Urothelium cell line (cell line): ENCODE results near the gene RAB44.
"Not testable (repeated sequence)": the region's sequence is repeated elsewhere in the genome, so short reads cannot be mapped to it uniquely, and the experiment has no call there.

Source experiments
- DNase-seq: peaks from one replicate; pipeline ENCODE4 v3.0.0; 2011; ENCODE audit warnings: low spot score, mixed read lengths
- FAIRE-seq: peaks from 2 replicates; lab custom pipeline; 2011; peaks lifted over from hg19 to GRCh38; lab: Jason Lieb, UNC

RAB44 gene

DNA sequence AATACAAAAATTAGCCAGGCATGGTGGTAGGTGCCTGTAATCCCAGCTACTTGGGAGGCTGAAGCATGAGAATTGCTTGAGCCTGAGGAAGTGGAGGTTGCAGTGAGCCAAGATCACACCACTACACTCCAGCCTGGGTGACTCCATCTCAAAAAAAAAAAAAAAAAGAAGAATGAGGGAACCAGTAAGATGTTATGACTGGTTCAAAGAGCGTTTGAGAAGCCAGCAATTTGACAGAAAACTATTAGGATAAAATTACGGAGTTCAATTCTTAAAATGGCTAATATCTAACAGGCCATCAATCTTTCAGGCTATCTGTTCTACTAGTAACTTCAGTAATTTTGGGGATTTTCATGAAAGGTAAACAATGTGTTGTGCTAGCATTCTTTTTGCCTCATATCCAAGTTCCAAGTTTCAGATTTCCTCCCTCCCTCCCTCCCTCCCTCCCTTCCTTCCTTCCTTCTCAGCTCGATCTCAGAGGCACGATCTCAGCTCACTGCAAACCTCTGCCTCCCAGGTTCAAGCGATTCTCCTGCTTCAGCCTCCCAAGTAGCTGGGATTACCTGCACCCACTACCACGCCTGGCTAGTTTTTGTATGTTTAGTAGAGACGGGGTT is 7.4 kb downstream of the RAB44 start:
- FAIRE-seq, DNase-seq: not testable (repeated sequence)

DNA sequence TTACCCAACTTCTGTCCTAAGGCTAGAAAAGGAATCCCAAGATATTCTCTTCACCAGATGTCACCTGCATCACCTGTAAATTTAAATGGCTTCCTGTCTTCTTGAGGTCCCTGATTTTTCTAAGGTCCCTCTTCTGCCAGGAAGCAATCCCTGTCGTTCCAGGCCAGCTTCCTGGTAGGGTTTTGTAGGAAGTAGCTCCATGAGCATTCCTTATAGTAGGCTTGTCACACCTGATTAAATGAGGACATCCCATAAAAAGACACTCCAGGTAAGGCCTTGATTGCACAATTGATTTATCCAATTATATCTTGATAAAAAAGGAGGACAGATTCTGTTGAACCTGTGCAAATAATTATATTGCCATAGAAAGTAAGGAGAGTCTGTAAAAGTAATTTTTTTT is 8.7 kb downstream of the RAB44 start:
- FAIRE-seq, result no peak
- no peak for DNase-seq

DNA sequence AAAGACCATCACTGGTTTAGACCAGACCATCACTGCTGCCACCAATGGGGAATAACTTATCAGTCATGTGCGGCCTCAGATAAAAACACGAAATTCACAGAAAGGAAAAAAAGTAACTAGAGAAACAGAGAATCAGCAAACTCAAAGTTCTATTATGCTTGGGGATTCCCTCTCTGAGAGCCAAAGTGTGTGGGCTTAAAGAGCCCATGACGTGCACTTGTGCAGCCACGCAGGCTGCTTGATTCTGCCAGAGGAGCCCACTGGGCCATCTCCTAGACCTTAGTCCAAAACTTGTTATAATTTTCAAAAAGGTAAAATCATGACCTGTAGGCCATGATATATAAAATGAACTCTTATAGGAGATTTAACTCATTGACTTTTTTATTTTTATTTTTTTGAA is 15.2 kb downstream of the RAB44 start:
- no peak for FAIRE-seq

DNA sequence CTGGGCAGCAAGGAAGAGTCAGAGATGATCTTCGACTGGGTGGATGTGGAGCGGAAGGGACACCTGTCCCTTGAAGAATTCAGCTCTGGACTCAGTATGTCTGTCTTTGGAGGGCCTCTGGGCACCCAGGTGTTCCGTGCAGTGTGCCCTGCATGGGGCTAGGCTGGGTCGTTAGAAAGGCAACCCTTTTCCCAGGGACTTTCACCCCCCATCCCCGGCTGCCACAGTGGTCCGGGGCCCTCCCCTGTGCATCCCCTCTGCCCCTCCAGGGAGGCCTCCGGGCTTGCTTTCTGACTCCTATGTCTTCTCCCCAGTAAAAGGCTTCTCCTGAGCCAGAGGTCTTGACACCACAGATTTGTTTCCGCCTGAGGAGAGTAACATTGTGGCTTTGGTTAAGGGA is 16.2 kb downstream of the RAB44 start:
- no peak for FAIRE-seq
- no peak for DNase-seq

More for the DNA sequence above, 15.2 kb downstream of the RAB44 start:
- no peak for DNase-seq

DNA sequence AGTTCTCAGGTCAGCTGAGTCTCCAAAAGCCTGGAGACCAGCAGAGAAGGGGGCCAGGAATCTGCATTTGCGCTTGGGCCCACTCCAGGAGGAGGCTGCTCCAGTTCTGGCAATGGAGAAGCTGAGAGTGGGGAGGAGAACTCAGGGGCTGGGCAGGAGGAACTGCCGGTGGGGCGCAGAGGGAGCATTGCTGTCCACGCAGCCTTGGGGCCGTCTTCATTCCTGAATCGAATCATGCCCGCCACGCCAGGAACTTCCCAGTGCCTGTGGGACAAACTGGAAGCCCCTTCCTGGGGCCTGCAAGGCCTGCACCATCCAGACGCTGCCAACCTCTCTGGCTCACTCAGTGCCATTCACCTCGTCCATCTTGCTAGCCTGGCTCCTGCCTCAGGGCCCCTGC is 16.9 kb downstream of the RAB44 start:
- FAIRE-seq (no peak), DNase-seq (no peak)

DNA sequence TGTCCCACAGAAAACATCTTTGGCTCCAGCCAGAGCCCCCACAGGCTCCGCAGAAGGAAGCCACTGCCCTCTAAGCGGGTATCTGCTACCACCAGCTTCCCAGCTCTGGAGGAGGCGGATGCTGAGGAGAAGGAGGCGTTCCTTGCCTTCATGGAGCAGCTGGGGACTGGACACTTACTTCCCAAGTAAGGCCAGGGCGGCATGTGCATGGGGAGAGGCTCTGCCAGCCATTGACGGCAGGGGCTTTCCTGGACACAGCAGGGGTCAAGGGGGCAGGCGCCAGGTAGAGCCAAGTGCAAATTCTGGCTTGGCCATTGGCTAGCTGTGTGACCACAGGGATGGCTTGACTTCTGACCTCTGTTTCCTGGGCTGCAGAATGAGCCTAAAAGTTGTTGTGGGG is 17.8 kb downstream of the RAB44 start:
- no peak for DNase-seq
- FAIRE-seq, result no peak

DNA sequence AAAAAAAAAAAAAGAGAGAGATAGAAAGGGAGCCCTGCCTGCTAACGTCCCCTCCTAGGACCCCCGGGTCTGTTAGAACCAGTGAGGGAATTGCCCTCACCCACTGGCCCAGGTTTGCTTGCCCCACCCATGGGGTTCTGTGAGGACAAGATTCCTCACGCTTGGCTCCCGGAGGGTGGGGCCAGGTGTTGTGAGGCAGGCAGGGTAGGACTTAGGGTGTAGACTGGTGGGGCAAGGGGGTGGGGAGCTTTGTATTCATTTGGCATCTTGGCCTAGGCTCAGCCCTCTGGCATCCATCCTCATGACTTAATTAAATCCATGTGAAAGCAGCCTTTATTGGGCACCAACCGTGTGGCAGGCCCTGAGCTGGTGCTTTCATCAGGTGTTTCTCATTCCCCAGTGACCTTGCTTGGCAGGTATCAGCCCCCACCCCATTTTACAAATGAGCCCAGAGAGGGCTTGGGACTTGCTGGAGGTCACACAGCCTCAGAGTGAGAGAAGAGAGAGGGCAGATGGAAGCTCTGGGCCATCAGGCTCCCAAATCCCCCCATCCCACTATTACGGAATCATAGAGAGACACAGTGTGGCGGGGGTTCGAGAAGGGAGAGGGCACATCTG is 19.0 kb downstream of the RAB44 start:
- no peak for FAIRE-seq
- DNase-seq, result no peak

DNA sequence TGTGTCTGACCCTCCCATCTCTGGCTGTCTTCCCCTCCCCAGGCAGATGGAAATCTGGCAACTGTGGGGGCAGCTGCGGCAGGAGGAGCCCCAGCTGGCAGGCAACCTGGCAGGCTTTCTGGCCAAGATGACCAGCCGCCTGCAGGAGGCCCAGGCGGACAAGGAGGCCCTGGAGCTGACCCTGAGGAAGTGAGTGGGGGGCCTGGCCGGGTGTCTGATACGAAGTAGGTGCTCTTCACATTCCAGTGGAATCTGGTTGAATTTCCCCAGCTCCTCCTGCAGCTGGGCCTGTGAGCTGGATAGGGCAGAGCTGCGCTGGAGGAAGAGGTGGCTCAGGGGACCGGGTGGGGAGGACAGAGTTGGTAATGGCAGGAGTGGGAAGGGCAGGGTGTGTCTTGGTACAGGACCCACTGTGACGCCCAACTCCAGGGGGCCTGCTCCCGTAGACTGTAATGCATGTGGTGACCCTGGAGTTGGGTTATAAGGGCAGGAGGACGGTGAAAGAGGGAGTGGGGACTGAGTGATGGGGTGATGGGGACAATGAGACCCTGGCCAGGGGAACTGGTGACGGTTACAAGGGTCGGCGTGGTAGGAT is 19.7 kb downstream of the RAB44 start:
- no peak for DNase-seq
- FAIRE-seq, result no peak

DNA sequence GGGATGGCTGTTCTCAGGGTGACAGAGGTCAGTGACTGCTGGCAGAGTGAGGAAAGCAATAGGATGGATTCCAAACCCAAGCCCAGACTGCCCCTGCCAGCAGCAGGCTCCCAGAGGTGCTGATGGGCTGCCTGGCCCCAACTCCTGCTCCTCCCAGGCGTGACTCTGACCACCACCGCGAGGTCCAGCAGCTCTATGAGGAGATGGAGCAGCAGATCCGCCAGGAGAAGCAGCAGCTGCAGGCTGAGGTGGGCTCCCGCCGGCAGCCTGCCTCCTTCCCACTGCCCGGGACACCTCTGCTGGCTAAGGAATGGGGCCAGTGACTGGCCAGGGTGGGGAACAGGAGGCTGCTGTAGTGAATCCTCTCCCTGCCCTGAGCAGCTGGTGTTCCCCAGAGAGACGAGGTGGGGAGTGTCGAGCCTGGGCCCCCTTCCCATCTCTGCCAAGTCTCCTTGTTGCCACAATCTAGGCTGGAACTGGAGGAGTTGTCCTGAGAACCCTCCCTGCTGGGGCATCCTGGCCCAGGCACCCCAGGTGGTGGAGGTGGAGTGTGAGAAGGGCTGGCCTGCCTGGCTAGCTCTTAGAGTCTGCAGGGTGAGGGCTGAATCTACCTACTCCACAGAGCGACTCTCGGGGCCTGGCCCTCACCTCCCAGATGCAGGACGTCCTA is 20.4 kb downstream of the RAB44 start:
- no peak for FAIRE-seq
- DNase-seq, result no peak

DNA sequence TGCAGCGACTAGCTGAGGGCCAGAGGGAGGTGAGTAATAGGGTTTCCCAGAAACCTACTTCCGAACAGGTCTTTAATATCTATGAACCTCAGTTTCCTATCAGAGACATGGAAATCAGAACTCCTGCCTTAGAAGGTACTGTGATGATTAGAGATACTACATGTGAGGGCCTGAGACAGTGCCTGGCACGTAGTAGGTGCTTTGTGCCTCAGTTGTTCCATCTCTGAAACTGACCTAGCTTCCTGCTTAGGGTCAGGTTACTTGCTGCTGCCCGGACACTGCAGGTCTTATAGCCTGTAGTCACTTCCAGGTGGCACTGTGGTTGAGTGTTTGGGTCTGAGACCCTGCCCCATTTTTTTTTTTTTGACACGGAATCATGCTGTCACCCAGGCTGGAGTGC is 20.9 kb downstream of the RAB44 start:
- DNase-seq, result no peak
- no peak for FAIRE-seq

DNA sequence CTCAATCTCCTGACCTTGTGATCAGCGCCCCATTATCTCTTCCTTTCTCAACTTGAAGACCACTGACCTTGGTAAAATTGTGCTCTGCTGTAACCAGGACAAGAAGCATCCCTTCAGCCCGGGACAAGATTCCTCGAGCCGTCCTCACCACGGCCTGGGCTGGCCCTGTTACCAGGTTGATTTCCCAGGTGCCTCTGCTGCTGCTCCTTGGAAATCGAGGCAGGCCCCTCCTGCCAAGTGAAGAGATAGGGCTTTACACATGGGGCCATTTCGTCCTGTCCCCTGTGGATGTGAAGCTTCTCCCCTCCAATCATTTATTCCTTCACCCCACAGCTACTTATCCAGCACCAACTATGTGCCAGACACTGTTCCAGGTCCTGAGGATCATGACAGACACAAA is 21.5 kb downstream of the RAB44 start:
- FAIRE-seq (no peak), DNase-seq (no peak)

DNA sequence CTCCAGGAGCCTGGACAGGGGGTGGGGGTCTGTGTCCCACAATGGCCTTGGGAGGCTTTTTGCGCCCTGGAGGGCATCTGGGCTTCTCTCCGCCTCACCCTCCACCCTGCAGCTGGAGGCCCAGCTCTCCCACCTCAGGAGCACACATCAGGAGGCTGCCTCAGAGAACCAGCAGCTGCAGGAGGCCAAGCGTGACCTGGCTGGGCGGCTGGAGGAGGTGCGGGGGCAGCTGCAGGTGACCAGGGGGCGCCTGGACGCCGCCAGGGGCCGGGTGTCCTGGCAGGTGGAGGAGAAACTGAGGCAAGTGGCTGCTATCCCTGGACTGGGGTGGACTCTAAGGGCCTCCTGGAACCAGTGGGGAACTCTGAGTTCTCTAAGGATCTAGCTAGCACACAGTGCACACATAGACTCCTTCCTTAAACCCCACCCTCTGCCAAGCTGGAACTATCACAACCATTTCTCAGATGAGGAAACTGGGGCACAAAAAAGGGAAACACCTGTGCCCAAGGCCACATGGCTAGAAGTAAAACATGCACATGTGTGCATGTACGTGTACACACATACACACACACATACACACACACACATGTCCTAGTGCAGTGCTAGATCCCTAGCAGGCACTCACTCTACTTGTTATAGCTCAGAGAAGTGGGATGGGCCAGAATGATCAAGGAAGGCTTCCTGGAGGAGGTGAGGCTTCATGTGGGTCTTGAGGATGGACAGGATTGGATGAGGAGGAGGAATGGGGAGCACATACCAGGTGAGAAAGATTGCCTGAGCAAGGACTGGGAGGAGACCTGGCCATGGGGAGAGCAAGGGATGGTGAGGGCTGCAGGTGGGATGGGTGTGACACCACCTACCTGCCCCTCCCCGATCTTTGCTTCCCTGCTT is 22.9 kb downstream of the RAB44 start:
- DNase-seq (no peak), FAIRE-seq (peak; percentile 53)

DNA sequence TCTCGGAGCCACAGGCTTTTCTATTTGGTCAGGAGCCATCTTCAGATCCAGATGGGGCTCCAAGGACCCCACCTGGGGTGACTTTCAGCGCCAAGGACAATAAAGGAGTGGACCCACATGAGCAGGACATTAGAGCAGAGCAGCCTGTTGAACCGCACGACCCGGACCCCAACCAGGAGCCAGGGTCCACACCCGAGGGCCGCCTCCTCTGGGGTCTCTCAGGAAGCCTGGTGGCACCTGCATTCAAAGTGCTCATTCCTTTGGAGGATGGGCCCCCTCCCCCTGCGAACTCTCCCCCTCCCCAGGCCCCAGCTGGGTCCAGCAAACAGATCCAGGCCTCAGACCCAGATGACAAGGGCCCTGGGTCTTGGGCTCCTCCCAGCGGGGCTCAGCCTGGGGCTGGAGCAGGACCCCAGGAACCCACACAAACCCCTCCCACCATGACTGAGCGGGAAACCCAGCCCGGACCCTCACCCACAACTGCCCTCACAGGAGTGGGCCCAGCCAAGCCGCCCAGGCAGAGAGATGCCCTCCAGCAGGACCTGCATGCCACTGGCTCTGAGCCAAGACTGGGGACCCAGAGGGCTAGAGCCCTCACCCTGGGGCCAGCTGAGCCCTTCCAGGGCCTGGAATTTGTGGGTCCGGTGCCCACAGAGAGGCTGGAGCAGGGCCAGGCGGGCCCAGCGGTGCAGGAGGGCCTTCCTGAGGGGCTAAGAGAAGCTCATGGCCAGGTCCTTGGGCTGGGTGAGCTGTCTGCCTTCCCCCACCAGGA is 23.9 kb downstream of the RAB44 start:
- no peak for FAIRE-seq
- DNase-seq, result no peak

DNA sequence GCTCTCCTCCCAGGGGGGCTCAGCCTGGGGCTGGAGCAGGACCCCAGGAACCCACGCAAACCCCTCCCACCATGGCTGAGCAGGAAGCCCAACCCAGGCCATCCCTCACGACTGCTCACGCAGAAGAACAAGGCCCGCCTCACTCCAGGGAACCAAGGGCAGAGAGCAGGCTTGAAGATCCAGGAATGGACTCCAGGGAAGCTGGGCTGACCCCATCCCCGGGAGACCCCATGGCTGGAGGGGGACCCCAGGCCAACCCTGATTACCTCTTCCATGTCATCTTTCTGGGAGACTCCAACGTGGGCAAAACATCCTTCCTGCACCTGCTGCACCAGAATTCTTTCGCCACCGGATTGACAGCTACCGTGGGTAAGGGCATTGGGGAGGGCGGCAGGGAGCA is 24.7 kb downstream of the RAB44 start:
- no peak for DNase-seq
- no peak for FAIRE-seq

DNA sequence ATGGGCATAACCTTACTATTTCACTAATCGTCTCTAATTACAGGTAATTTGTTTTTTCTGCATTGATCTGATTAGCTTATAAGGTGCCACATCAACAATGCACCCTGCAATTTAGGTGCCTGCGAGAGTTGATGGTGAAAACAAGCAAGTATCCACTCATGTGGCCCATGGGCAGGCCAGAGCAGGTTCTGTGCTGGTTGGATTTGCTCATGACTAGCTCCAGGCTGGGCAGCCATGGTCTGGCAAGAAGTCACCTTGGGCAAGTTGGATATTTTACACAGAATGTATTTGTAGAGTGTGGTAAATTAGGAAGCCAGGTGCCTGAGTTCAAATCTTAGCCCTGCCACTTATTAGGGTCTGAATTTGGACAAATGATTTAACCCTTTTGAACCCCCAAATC is 25.3 kb downstream of the RAB44 start:
- no peak for FAIRE-seq
- DNase-seq, result no peak

DNA sequence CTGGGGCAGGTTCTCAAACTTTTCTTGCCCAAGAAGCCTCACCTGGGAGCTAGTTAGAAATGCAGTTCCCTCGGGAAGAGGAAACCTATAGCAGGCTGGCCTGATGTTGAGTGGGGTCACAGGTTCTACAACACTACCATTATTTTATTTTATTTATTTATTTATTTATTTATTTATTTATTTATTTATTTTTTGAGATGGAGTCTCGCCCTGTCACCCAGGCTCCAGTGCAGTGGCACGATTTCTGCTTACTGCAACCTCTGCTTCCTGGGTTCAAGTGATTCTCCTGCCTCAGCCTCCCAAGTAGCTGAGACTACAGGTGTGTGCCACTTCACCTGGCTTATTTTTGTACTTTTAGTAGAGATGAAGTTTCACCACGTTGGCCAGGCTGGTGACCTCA is 26.4 kb downstream of the RAB44 start:
- not testable (repeated sequence) for DNase-seq, FAIRE-seq

DNA sequence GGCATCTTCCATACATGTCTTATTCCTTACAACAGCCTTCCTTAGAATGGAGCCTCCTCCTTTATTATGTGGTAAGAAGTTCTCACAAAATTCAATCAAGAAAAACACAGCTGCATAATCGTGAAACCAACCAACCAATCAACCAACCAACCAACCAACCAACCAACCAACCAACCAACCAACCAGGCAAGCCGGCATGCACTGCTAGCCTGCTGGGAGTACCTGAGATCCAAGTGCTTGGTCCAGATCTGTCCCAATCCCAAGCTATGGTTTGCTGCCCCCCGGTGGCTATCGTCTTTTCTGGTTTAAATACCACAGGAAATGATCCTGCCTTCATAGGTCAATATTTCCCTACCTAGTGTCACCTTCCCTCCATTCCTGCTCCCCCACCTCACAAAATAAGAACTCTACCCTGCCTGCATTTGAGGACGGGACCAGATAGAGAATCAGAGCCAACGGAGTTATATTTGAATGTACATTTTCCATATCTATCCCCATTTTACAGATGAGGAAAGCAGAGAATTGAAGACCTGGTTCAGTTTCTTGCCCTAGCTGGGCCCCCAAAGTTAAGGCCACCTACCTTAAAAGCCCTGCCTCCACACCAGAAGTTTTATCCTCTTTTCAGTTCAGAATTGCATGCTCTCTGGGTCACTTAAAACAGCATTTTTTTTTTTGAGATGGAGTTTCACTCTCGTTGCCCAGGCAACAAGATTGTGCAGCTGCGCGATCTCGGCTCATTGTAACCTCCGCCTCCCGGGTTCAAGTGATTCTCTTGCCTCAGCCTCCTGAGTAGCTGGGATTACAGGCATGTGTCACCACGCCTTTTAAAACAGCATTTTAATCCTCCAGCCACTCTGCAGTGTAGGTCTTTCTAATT is 27.1 kb downstream of the RAB44 start:
- no peak for FAIRE-seq

DNA sequence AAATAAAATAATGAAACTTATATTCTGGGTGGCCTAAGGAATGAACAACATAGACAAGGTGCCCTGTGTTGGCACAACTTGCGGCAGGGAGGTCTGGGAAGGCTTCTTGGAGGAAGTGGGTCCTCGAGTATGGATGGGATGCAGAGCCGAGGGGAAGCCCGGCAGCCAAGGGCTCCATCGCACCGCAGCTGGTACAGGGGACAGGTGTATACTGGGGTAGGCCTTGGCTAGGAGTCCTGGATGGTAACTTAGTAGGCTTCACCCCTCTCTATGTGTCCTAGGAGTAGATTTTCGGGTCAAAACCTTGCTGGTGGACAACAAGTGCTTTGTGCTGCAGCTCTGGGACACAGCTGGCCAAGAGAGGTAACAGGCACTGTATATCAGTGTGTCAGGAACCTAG is 28.0 kb downstream of the RAB44 start:
- DNase-seq, result no peak
- no peak for FAIRE-seq

More for the DNA sequence above, 27.1 kb downstream of the RAB44 start:
- peak; percentile 83 for DNase-seq

DNA sequence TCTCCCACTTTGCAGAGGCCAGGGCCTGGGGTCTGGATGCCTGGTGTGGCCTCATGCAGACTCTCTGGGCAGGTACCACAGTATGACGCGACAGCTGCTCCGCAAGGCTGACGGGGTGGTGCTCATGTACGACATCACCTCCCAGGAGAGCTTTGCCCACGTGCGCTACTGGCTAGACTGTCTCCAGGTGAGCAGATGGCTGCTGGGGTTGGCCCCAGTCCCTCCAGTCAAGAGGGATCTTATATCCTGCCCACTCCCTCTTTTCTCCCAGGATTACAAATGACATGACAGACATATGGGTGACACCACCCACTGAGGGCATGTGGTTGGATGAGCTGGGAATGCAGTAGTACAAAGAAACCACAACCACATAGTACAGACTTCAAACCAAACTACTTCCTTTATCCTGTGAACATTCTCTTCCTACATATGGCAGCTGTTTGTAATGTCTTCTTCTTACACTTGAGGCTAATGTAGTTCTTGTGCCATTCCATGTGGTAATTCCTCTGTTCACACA is 29.9 kb downstream of the RAB44 start:
- DNase-seq, result no peak
- FAIRE-seq, result no peak
